Amniotic stem cell (primary cell): ENCODE results near the gene C16orf96.
A peak's percentile ranks its signal among the peaks of the same experiment; 100 is the strongest.

ENCODE experiments used
- DNase-seq: peaks from one replicate; lab custom pipeline; 2025; lab: John Stamatoyannopoulos, UW

The C16orf96 gene

DNA sequence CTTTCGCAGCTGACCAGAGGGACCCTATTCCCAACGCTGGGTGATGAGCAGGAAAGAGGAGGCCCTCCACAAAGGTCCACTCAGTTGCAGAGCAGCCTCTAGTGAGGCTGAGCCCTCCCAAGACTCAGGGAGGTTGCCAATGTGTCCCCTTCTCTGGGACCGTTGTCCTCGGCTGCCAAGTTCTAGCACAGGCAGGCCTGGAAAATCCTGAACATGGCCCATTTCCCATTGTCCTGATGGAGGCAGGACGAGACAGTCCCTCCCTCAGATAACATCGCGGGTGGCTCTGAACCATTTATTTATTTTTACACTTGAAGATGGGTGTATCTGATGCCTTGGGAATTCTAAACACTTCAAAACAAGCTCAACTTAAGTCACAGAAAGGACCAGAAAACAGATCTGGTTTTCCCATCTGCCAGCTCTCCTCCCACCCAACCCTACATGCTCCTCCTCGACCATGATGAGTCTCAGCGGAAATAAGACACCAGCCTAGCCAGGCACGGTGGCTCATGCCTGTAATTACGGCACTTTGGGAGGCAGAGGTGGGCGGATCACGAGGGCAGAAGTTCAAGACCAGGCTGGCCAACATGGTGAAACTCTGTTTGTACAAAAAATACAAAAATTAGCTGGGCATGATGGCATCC is 30.4 kb upstream of the C16orf96 start:
- no peak for DNase-seq

DNA sequence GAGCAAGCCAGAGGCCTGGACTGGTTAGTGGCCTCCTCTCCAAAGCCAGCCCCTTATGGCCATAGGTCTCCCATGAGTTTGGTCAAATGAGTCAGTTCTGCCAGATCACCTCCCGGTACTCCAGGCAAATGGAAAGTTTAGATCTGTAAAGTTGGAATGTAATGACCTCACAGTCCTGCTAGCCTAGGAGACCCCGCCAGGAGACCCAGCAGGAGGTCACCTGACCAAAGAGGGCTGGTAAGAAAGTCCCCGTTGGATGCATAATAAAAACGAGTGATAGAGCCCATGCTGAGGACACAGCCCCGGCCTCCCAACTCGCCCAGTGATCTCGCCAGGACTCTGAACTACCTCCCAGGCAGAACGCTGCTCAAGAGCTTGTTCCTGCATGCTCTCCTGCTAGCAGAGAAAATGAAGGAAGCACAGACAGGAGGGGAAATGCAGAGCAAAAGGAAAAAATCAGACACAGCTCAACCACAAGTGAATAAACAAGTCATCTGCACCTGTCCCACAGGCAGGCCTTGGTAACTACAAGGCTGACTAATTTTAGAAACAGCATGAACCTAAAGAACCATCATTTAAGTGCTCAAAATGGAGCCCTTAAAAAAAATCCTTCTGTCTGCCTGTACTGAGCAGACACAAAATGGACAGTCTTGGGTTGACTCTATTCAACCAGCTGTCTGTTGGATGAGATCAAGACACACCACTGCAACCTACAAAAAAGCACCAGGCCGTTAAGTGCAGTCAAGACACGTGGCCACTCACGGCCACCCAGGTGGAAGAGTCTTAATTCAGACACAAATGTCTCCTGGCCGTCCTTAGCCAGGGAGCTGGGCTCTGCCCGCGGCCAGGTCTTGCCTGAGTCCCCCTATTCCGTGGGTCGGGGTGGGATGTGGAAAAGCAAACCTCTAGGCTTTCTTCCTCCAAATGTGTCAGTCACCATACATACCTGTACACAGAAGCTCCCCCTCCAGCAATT is 26.8 kb upstream of the C16orf96 start:
- no peak for DNase-seq

DNA sequence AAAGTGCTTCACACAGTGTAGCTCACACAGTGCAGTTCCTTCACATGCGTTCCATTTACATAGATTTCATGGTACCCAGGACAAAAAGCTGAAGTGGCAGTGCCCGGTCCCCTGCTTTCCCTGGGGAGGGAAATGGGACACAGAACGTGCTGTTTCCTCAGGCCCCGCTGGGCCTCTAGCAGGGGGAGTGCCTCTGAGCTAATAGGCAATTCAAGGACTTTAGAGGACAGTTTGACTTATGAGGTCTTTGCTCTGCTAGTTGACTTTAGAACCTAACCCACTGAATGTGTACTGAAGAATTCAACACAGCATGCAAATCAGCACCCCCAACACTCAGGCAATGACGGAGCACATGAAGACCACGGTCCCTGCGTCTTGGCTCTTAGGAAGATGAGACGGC is 24.3 kb upstream of the C16orf96 start:
- DNase-seq, result no peak

DNA sequence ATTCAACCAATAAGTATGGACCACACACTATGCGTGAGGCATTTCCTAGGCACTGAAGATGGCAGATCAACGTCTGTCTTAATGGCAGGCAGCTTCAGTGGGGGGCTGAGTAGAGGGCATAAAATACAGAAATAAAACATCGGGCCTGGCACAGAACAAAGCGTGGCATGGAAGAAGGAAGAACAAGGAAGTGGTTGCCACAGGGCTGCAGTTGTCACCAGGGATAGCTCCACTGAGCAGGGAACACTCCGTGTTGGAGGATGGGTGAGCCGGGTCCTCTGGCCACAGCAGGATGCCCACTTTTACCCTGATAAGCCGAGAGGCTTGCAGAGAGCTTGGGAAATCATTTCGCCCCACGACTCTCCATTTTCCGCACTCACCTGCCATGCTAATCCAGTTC is 23.9 kb upstream of the C16orf96 start:
- DNase-seq, result no peak

- DNase-seq, result no peak
These were observed 22.6 kb upstream of the C16orf96 start for GRCh38 chr16:4533490-4533889.

- no peak for DNase-seq
These were observed 21.9 kb upstream of the C16orf96 start for GRCh38 chr16:4534151-4534790.

GRCh38 chr16:4535627-4536108 is 20.5 kb upstream of the C16orf96 start:
- DNase-seq, result no peak

- no peak for DNase-seq
These were observed 19.6 kb upstream of the C16orf96 start for GRCh38 chr16:4536391-4537106.

- no peak for DNase-seq
These were observed 18.5 kb upstream of the C16orf96 start for GRCh38 chr16:4537376-4538343.

DNA sequence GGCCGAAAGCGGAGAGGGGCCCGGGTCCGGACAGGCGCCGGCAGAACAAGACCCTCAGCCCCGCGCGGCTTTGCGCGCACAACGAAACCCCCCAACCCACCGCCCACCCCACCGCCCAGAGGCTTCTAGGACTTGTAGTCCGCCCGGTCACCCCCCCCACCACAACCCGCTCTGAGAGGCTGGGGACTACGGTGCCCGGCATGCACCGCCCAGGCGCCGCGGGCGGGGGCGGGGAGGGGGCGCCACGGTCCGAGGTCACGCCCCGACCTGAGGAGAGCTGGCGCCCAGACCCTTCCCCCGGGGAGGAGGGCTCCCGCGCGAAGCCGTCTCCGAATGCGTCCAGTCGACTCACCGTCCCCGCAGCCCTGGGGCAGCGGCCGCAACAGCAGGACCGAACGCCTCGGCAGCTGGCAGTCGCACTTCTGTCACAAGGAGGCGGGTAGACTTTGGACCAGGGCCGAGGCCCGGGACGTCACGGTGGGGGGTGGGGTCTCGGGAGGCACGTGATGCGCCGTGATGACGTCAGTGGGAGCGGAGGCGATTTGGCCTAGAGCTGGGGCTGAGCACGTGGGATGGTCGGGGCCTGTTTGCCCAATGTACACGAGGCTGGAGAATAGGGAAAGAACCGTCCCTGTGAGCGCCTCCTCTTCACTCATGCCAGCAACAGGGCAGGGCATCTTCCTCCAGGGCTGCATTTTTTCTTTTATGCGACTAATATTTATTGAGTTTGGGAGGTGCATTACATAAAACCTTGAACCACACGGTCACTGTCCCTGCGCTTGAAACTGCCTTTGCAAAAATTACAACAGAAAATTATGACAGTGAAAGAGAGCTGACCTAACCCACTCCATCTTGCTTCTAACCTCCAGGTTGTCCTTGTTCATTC is 17.5 kb upstream of the C16orf96 start, which contains the start of gene CDIP1:
Gene CDIP1 (minus strand): TSS at position 424 of the 886 bp plus-strand sequence. CDS start 24,643 bp downstream, outside the sequence.
- peak; percentile 85 for DNase-seq

- DNase-seq, result no peak
These were observed 16.3 kb upstream of the C16orf96 start for GRCh38 chr16:4539716-4540284.

DNA sequence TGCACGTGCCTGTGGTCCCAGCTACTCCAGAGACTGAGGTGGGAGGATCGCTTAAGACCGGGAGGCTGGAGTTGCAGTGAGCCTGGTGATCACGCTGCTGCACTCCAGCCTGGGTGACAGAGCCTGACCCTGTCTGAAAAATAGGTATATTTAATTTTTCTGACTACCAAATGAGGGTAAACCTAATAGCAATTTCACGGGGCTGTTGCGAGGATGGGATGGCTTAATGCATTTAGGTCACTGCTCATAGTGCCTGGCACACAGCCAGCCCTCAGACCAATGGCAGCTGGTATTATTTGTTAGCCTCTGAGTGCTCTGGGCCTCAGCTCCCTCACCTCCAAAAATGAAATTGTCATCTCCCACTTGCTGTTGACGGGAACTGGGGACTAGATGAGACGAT is 11.7 kb upstream of the C16orf96 start:
- DNase-seq, result no peak

DNA sequence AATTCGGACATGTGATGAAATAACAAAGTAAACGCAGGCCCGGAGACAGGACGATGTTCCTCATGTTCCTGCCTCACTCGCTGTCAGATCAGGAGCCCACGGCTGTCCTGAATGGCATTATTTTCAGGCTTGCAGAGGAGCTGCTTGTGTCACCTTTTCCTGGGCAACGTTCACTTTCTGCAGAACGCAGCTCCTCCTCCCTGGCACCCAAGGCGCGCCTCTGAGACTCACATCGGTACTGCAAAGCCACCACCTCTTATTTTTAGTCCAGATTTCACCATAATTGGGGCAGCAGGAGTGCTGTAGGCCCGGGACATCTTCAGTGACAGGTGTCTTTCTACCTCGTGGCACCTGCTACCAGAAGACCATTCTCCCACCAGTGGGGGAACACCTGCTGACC is 8.0 kb upstream of the C16orf96 start:
- DNase-seq, result no peak

DNA sequence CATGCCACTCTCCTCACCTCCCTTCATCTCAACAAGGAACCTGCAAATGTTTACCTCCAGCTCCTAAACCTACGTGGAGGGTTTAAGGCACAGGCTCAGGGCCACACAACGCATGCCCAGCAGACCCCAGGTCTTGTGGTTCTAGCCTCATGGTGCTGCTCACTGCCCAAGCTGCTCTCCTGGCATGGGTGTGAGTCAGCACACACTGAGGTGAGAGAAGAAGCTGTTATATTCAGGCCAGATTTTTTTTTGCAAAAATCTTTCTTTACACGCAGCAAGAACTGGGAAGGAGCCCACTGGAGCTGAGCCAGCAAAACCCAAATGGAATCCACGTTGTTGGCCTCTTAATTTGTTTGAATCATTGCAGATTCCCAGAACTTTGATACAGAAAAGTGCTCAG is 5.5 kb upstream of the C16orf96 start:
- DNase-seq, result no peak

DNA sequence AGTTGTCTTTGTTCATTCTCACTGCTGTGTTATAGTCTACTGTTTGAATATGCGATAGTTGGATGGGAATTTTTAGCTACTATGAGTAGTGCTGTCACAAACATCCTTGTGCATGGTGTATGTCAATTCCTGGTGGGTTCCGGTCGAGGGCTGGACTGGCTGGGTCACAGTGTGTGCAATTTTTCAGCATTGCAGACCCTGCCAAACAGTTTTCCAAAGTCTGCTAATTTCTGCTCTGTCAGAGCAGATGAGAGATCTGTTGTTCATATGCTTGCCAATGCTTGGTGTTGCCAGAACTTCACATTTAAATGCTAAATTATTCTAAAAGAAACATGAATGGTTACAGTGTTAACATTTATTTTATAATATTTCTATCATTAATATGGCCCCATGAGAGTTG is 3.6 kb upstream of the C16orf96 start:
- no peak for DNase-seq

DNA sequence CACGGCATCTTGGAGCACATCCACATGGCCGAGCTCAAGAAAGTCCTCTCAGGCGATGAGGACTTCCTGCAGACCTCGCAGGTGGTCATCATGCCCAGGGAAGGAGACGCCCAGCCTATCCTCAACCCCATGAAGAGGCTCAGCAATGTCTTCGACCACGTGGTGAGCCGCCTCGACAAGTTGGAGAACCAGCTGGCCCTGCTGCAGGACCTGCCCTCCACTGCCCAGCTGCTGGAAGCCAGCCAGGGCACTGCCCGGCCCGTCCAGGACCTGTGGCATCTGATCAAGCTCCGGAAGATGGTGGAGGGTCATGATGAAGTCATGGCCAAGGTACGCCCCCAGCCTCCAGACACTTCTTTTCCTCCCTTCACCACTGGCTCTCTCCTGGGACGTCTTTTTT is 440 bp downstream of the C16orf96 start:
- DNase-seq, result no peak

DNA sequence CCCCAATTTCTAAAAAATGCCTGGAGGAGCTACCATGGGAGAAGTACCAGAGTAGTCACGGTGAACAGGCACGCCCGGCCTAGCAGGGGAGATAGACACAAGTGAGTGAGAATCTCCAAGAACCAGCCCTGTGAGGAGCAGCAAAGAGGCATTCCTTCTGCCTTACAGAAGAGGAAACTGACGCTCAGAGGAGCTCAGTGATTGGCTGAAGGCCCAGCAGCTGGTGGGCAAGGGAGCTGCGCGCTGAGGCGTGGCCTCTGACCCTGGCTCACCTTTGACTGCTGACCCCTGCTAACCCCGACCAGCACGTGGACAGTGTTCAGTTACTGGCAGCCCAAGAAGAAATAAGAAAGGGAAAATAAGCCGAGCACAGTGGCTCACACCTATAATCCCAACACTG is 1.8 kb downstream of the C16orf96 start:
- no peak for DNase-seq

DNA sequence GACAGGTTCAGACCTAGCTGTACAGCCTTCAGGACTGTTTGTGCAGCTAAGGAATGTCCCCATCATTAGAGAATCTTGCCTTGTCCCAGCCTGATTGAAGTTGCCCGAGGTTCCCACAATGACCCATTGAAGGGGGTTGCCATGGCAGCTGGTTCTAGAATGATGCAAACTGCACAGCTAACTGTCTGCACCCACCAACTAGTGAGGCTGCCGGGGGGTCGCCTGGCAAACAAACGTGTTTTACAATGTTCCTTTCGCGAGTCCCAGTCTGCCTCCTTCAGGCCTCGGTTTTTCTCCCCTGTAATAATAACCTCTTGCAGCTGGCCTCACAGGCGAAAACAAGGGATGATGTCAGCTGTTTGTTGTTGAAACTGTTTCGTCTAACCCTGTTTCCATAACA is 5.5 kb downstream of the C16orf96 start:
- no peak for DNase-seq

DNA sequence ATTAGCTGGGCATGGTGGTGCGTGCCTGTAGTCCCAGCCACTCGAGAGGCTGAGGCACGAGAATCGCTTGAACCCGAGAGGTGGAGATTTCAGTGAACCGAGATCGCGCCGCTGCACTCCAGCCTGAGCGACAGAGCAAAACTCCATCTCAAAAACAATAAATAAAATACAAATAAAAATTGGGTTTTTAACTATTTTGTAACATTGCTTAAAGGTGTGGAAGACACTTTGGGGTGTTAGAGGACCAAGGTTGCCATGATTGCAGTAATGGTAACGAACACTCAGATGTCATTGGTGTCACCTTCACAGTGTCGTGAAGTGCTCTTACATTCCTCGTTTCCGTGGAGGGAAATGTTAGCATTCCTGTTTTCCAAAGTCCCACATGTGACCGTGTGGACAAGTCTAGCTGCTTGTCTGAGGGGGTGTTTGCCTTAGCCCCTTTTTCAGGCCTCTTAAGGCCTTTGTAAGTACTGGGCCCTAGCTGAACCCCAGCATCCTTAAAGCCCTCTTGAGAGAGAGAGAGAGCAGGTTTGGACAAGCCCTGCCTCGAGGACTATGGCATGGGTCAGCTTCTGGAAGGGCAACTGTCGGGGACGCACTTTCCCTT is 8.6 kb downstream of the C16orf96 start:
- DNase-seq, result no peak
